SU-DHL-6 (cell line): ENCODE data around the gene FDPS.

Source experiments
- CTCF ChIP-seq: fragments of 200-600 bp; sonication (generic); IDR thresholded peaks from one replicate; pipeline ENCODE4 v1.5.1; 2017; ENCODE audit warnings: antibody characterized with exemption, mild to moderate bottlenecking, low read length, moderate library complexity; ENCODE audit not compliant: insufficient read depth, poor library complexity, severe bottlenecking
- EZH2phosphoT487 ChIP-seq: fragments of 200-600 bp; sonication (generic), shearing (Covaris generic); conservative IDR thresholded peaks from 2 replicates; pipeline ENCODE4 v1.6.1; 2018; ENCODE audit warnings: mild to moderate bottlenecking, antibody characterized with exemption, low read length, moderate library complexity, mixed read lengths

GRCh38 chr1:155269381-155269780 lies 39.3 kb upstream of the FDPS start:
- TF ChIP-seq CTCF: no peak
- no peak for TF ChIP-seq EZH2phosphoT487
